ENCODE results near the gene MGAT4A.
"Not testable (repeated sequence)": the region's sequence is repeated elsewhere in the genome, so short reads cannot be mapped to it uniquely, and the experiment has no call there.

MGAT4A gene

GRCh38 chr2:98757904-98758421 lies 27.0 kb upstream of the MGAT4A start:
- H2AFZ ChIP-seq (ENCODE audit: low read length): no peak overlapping the region
- TF ChIP-seq EZH2 (IDR thresholded peaks at IDR 0.05; ENCODE audit: borderline replicate concordance, low read length) (no peak), CTCF (IDR thresholded peaks at IDR 0.05; ENCODE audit: low read length) (no peak)
- no peaks in the 10 kb centered on the region for H3K36me3 ChIP-seq (ENCODE audit: insufficient read depth, low read length)
- no peaks in the 10 kb centered on the region for H3K9me2 ChIP-seq (ENCODE audit: low read depth, low read length)
- H3K4me1 ChIP-seq (ENCODE audit: insufficient read depth, low read length, severe bottlenecking): peaks cover 25% of the 10 kb centered on the region
- H3K9ac ChIP-seq (ENCODE audit: low read length): no peak overlapping the region
- H3F3A ChIP-seq (ENCODE audit: insufficient read depth, low read length): no peaks in the 10 kb centered on the region
- no peak overlapping the region for H3K27ac ChIP-seq (ENCODE audit: low read depth, low read length, poor library complexity, severe bottlenecking)
- H3K9me3 ChIP-seq (ENCODE audit: low read length): no peaks in the 10 kb centered on the region; the same call in 1 of the 2 replicates
- H3K4me3 ChIP-seq (ENCODE audit: low read depth, low read length, poor library complexity, severe bottlenecking): no peak overlapping the region
- no peaks in the 10 kb centered on the region for H4K20me1 ChIP-seq (ENCODE audit: insufficient read depth, low read length)
- H3K4me2 ChIP-seq (ENCODE audit: low read length): peak overlapping the region; percentile 55; the same call in 1 of the 2 replicates
- H3K27me3 ChIP-seq (ENCODE audit: insufficient read depth, low read length): peaks cover 2% of the 10 kb centered on the region; the same call in 1 of the 2 replicates
- H3K79me2 ChIP-seq (ENCODE audit: insufficient read depth, low read length): no peaks in the 10 kb centered on the region

GRCh38 chr2:98753801-98754200 lies 22.9 kb upstream of the MGAT4A start:
- peaks cover 15% of the 10 kb centered on the region for H3K4me1 ChIP-seq (ENCODE audit: insufficient read depth, low read length, severe bottlenecking)
- no peaks in the 10 kb centered on the region for H3F3A ChIP-seq (ENCODE audit: insufficient read depth, low read length)
- H3K4me2 ChIP-seq (ENCODE audit: low read length): no peak overlapping the region

GRCh38 chr2:98752711-98753110 lies 21.8 kb upstream of the MGAT4A start:
- not testable (repeated sequence) for H3K9me2 ChIP-seq (ENCODE audit: low read depth, low read length); H4K20me1 ChIP-seq (ENCODE audit: insufficient read depth, low read length); H3K36me3 ChIP-seq (ENCODE audit: insufficient read depth, low read length); H2AFZ ChIP-seq (ENCODE audit: low read length); H3K27ac ChIP-seq (ENCODE audit: low read depth, low read length, poor library complexity, severe bottlenecking); H3K4me2 ChIP-seq (ENCODE audit: low read length); H3K79me2 ChIP-seq (ENCODE audit: insufficient read depth, low read length); H3K4me3 ChIP-seq (ENCODE audit: low read depth, low read length, poor library complexity, severe bottlenecking); H3K9ac ChIP-seq (ENCODE audit: low read length); H3K4me1 ChIP-seq (ENCODE audit: insufficient read depth, low read length, severe bottlenecking); H3K9me3 ChIP-seq (ENCODE audit: low read length); H3F3A ChIP-seq (ENCODE audit: insufficient read depth, low read length); H3K27me3 ChIP-seq (ENCODE audit: insufficient read depth, low read length)

More at GRCh38 chr2:98753801-98754200, 22.9 kb upstream of the MGAT4A start:
- no peaks in the 10 kb centered on the region for H3K79me2 ChIP-seq (ENCODE audit: insufficient read depth, low read length)
- no peak overlapping the region for H3K4me3 ChIP-seq (ENCODE audit: low read depth, low read length, poor library complexity, severe bottlenecking)
- TF ChIP-seq EZH2 (IDR thresholded peaks at IDR 0.05; ENCODE audit: borderline replicate concordance, low read length): no peak
- no peak for TF ChIP-seq CTCF (IDR thresholded peaks at IDR 0.05; ENCODE audit: low read length)
- H3K27me3 ChIP-seq (ENCODE audit: insufficient read depth, low read length): peaks cover 7% of the 10 kb centered on the region; the same call in 1 of the 2 replicates
- H3K9ac ChIP-seq (ENCODE audit: low read length): no peak overlapping the region
- no peaks in the 10 kb centered on the region for H4K20me1 ChIP-seq (ENCODE audit: insufficient read depth, low read length)
- no peak overlapping the region for H3K27ac ChIP-seq (ENCODE audit: low read depth, low read length, poor library complexity, severe bottlenecking)
- no peak overlapping the region for H2AFZ ChIP-seq (ENCODE audit: low read length)
- no peaks in the 10 kb centered on the region; the same call in 1 of the 2 replicates for H3K9me3 ChIP-seq (ENCODE audit: low read length)
- H3K9me2 ChIP-seq (ENCODE audit: low read depth, low read length): no peaks in the 10 kb centered on the region
- H3K36me3 ChIP-seq (ENCODE audit: insufficient read depth, low read length): no peaks in the 10 kb centered on the region

GRCh38 chr2:98751748-98752147 lies 20.8 kb upstream of the MGAT4A start:
- Histone ChIP-seq H3K9me2 (ENCODE audit: low read depth, low read length) (no peaks in the 10 kb centered on the region), H3K79me2 (ENCODE audit: insufficient read depth, low read length) (no peaks in the 10 kb centered on the region), H3F3A (ENCODE audit: insufficient read depth, low read length) (no peaks in the 10 kb centered on the region), H4K20me1 (ENCODE audit: insufficient read depth, low read length) (no peaks in the 10 kb centered on the region), H3K9me3 (ENCODE audit: low read length) (no peaks in the 10 kb centered on the region; the same call in 1 of the 2 replicates), H3K9ac (ENCODE audit: low read length) (no peak overlapping the region), H3K36me3 (ENCODE audit: insufficient read depth, low read length) (no peaks in the 10 kb centered on the region), H2AFZ (ENCODE audit: low read length) (no peak overlapping the region), H3K4me2 (ENCODE audit: low read length) (no peak overlapping the region), H3K4me1 (ENCODE audit: insufficient read depth, low read length, severe bottlenecking) (no peaks in the 10 kb centered on the region), H3K27ac (ENCODE audit: low read depth, low read length, poor library complexity, severe bottlenecking) (no peak overlapping the region), H3K27me3 (ENCODE audit: insufficient read depth, low read length) (peaks cover 7% of the 10 kb centered on the region; the same call in 1 of the 2 replicates), H3K4me3 (ENCODE audit: low read depth, low read length, poor library complexity, severe bottlenecking) (no peak overlapping the region)
- TF ChIP-seq EZH2 (IDR thresholded peaks at IDR 0.05; ENCODE audit: borderline replicate concordance, low read length) (no peak), CTCF (IDR thresholded peaks at IDR 0.05; ENCODE audit: low read length) (no peak)
